Activated CD8-positive, alpha-beta memory T cell treated with anti-CD3 and anti-CD28 coated beads, Interleukin-2, amount 50 U/mL, for 1 hour (primary cell): ENCODE data around the gene PRDX2.

Experiments
- DNase-seq: peaks from one replicate; pipeline ENCODE4 v3.0.0-alpha.2; 2020; ENCODE audit errors: extremely low read depth

PRDX2 gene

DNA sequence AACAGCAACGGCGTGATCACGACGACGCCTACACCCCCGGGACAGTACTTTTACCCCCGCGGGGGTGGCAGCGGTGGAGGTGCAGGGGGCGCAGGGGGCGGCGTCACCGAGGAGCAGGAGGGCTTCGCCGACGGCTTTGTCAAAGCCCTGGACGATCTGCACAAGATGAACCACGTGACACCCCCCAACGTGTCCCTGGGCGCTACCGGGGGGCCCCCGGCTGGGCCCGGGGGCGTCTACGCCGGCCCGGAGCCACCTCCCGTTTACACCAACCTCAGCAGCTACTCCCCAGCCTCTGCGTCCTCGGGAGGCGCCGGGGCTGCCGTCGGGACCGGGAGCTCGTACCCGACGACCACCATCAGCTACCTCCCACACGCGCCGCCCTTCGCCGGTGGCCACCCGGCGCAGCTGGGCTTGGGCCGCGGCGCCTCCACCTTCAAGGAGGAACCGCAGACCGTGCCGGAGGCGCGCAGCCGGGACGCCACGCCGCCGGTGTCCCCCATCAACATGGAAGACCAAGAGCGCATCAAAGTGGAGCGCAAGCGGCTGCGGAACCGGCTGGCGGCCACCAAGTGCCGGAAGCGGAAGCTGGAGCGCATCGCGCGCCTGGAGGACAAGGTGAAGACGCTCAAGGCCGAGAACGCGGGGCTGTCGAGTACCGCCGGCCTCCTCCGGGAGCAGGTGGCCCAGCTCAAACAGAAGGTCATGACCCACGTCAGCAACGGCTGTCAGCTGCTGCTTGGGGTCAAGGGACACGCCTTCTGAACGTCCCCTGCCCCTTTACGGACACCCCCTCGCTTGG lies 9.3 kb downstream of the PRDX2 start:
- DNase-seq = no peak

DNA sequence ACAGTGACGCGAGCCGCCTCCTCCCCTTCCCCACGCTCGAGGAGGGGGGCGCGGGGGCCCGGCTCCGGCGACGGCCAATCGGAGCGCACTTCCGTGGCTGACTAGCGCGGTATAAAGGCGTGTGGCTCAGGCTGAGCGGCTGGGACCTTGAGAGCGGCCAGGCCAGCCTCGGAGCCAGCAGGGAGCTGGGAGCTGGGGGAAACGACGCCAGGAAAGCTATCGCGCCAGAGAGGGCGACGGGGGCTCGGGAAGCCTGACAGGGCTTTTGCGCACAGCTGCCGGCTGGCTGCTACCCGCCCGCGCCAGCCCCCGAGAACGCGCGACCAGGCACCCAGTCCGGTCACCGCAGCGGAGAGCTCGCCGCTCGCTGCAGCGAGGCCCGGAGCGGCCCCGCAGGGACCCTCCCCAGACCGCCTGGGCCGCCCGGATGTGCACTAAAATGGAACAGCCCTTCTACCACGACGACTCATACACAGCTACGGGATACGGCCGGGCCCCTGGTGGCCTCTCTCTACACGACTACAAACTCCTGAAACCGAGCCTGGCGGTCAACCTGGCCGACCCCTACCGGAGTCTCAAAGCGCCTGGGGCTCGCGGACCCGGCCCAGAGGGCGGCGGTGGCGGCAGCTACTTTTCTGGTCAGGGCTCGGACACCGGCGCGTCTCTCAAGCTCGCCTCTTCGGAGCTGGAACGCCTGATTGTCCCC lies 10.1 kb downstream of the PRDX2 start, which contains the start of gene JUNB:
Gene JUNB, plus strand, starts transcription at position 142 of the 706 bp plus-strand sequence. Its CDS starts 286 bp downstream, at position 428.
- DNase-seq = peak; percentile 95

GRCh38 chr19:12790628-12791344 lies 10.8 kb downstream of the PRDX2 start:
- DNase-seq = no peak

GRCh38 chr19:12789904-12790619 lies 11.5 kb downstream of the PRDX2 start:
- peak; percentile 86 for DNase-seq

DNA sequence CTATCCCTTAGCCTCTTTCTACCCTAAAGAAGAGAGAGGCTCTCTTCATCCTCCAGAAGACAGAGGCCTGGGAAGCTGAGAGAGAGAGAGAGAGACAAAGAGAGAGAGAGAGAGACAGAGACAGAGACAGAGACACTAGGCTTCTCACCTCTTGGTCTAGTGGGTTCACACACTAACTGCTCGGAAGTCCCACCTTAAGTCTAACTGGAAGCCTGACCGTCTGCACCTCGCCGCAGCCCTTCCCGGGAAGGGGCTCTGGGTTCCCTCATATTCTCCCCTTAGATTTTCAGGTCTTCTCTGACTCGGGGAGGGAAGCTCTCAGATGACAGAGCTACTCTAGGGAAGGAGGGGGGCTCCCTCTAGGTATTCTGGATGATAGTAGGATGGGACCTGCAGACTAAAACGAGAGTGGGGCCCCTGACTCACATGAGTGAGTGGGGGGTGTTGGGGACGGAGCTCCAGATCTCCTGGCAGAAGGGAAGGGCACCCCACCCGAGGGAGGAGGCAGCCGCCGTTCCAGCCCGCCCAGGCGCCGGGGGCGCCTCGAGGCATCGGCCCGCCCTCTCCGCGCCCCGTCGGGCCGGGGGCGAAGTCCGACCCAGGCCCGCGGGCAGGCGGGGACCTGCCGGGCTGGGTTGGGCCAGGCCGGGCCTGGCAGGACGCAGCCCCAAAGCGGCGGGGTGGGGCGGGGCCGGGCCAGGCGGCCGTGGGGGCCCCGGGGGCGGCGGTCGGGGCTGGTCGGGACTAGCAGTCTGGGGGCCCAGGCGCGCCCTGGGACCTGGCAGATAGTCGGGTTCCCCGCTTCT lies 12.3 kb downstream of the PRDX2 start:
- DNase-seq = no peak

DNA sequence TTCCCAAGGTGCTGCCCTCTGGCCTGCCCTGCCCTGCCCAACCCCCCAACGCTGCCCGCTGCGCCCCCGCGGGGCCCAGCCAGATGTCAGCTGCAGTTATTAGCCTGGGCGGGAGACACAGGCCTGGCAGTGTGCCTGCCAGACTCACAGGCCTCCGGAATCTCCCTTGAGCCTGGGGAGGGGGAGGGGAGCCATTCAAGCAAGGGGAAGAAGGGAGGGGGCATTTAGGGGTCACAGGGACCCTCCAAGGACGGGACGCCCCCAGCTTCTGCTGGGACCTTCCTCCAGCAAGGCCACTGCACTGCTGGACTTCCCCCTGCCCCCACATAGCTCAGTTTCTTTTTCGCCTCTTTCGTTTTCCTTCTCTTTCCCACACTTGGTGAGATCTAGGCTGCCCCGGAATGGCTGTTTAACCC lies 12.9 kb downstream of the PRDX2 start:
- no peak for DNase-seq

DNA sequence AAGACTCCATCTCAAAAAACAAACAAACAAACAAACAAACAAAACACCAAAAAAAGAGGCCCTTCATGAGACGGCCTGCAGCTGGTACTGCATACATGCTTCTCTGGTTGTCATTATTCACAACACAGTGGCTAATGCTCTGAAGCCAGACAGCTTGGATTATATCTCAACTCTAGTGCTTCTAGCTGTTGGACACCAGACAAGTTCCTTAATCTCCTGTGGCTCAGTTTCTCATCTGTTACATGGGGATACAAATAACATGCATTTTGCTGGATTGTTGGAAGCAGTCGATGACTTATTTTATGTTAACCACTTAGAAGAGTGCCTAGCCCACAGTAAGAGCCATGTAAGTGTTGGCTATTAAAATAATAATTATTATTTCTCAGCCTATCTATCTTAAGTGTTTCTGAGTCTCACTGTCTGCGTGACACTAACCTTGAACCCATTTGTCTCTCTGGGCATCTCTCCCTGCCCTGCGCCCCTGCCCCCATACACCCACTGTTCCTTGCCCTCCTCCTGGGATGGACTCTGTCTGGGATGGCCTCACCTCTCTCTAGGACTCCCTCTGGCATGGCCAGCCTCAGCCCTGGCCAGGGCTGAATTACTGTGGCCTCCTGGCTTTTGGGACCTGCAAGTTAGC lies 13.4 kb downstream of the PRDX2 start:
- DNase-seq = no peak

DNA sequence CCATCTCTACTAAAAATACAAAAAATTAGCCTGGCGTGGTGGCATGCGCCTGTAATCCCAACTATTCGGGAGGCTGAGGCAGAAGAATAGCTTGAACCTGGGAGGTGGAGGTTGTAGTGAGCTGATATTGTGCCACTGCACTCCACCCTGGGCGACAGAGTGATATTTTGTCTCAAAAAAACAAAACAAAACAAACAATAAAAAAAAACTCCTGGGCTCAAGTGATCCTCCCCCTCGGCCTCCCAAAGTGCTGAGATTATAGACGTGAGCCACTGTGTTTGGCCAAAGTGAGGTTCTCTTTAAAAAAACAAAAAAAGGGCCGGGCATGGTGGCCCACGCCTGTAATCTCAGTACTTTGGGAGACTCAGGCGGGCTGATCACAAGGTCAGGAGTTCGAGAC lies 14.1 kb downstream of the PRDX2 start:
- no peak for DNase-seq

DNA sequence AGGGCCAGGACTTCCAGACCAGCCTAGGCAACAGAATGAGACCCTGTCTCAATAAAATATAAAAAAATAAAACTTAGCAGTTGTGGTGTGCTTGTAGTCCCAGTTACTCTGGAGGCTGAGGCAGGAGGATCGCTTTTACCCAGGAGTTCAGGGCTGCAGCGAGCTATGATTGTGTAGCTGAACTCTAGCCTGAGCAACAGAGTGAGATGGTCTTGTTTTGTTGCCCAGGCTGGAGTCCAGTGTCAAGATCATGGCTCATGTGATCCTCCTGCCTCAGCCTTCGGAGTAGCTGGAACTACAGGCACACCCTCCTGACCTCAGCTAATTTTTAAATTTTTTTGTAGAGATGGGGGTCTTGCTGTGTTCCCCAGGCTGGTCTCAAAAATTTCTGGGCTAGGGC lies 14.6 kb downstream of the PRDX2 start:
- no peak for DNase-seq

GRCh38 chr19:12786141-12786870 lies 15.3 kb downstream of the PRDX2 start:
- no peak for DNase-seq

DNA sequence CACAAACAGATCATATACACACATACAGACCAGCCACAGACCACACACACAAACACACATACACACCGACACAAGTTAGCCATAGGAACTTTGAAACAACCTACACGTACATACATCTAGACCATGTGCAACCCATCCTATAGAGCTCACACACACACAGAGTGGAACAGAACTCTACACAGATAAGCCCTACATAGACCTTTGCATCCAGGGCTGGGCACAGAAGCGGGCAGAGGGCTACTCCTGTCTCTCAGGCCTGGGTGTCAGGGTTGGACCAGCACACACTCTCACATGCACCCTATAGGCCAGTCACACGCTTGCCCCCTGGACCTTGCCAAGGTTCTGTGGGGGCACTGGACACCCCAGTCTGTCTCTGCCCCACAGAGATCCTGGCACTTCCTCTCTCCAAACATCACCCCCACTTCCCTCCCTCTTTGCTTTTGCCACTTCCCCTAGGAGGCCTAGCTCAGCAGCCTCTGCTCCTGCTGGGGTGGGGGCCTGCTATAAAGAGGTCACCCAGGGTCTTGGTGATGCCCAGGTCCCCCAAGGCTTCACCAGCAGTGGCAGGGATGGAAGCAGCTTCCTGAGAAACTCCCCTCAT lies 16.1 kb downstream of the PRDX2 start:
- DNase-seq = no peak

GRCh38 chr19:12784871-12785430 lies 16.6 kb downstream of the PRDX2 start:
- DNase-seq = no peak

- no peak for DNase-seq
These were observed 17.2 kb downstream of the PRDX2 start for GRCh38 chr19:12784394-12784870.

- DNase-seq = no peak
These were observed 17.7 kb downstream of the PRDX2 start for GRCh38 chr19:12783849-12784393.

DNA sequence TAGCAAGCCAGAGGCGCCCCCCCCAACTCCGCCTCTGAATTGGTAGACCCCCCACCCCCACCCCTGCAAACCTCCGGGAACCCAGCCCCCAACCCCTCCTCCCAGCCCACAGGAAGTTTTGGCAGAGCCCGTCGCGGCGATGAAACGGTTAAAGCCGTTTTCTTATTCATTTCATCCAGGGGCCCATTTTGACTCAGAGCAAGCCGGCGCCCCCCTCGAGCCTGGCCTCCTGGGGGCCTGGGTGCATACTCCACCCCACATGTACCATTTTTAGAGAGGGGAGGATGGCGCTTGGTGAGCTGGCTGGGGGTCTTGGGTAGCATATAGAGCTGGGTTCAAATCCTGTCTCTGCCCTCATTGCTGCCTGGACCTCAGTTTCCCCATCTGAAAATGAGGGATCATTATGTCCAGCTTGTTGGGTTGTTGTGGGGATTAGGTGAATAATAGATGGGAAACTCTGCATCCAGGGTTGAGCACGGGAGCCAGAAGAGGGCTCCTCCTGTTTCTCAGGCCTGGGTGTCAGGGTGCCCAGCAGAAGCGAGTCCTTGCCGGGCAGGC lies 18.2 kb downstream of the PRDX2 start:
- no peak for DNase-seq

GRCh38 chr19:12782424-12783290 lies 18.9 kb downstream of the PRDX2 start:
- peak; percentile 92 for DNase-seq

DNA sequence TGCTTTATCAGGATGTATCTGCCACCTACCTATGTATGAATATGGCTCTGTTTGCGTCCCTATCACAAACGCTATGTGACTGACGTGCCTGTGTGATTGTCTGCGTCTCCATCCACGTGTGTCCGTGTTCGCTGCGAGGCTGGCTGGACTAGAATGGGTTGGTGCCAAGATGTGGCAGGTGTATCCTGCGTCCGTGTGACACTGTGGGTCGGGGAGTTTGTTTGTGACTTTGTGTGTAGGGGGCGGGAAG lies 19.5 kb downstream of the PRDX2 start:
- peak; percentile 91 for DNase-seq
